ENCODE results near the gene ITIH3. TPM values are rescaled to one million over a fixed set of nuclear protein-coding genes. Genes with fewer than 3 reads are reported as not detected.

The ITIH3 gene
- polyA plus RNA-seq, 1 of the 3 experiments (the other 2 are of a cell fraction), result 4.3 TPM

DNA sequence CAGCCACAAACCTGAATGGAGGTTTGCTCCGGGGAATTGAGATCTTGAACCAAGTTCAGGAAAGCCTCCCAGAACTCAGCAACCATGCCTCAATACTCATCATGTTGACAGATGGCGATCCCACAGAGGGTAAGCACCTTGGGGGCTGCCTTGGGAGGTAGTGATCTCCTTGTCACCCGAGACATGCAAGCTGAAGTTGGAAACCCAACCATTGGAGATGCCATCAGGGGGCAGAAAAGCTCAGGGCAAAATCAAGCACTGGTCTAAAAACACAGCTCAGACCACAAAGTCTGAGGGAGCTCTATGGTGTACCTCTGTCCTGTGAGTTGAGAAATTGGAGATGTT is 11.4 kb upstream of the ITIH3 start:
- TF ChIP-seq SMC3 (IDR thresholded peaks at IDR 0.05; ENCODE audit: low read depth, low read length) (no peak), ELF1 (IDR thresholded peaks at IDR 0.05) (no peak), TAF1 (IDR thresholded peaks at IDR 0.05; ENCODE audit: borderline replicate concordance, low read depth, low read length) (no peak), GATA2 (CRISPR knock-in tag; IDR thresholded peaks at IDR 0.05) (no peak), SIN3A (IDR thresholded peaks at IDR 0.05; ENCODE audit: borderline replicate concordance, low read depth, low read length) (no peak), FOXJ3 (CRISPR knock-in tag; IDR thresholded peaks at IDR 0.05) (no peak)
- TF ChIP-seq, protein P1, sequence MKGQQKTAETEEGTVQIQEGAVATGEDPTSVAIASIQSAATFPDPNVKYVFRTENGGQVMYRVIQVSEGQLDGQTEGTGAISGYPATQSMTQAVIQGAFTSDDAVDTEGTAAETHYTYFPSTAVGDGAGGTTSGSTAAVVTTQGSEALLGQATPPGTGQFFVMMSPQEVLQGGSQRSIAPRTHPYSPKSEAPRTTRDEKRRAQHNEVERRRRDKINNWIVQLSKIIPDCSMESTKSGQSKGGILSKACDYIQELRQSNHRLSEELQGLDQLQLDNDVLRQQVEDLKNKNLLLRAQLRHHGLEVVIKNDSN (IDR thresholded peaks at IDR 0.05; ENCODE audit: borderline replicate concordance, low read depth), result no peak
- Histone ChIP-seq H2AFZ (ENCODE audit: low read depth) (no peak overlapping the region), H3K4me2 (no peak overlapping the region), H3K9me2 (no peaks in the 10 kb centered on the region), H3K4me3 (ENCODE audit: low read depth in 2 of 2, low read length in 1 of 2) (no peak overlapping the region), H3F3A (replicated peaks; ENCODE audit: insufficient read depth) (no peaks in the 10 kb centered on the region), H3K9me3 (no peaks in the 10 kb centered on the region), H3K79me2 (ENCODE audit: insufficient read depth) (no peaks in the 10 kb centered on the region), H3K4me1 (ENCODE audit: control insufficient read depth in 1 of 2, insufficient read depth in 2 of 2, low read depth in 1 of 2, low read length in 1 of 2) (no peaks in the 10 kb centered on the region; a peak in 1 of 4 replicates), H4K20me1 (ENCODE audit: insufficient read depth) (no peaks in the 10 kb centered on the region), H3K36me3 (replicated peaks in 1 of 2; ENCODE audit: control insufficient read depth in 1 of 2, insufficient read depth in 2 of 2, low read length in 1 of 2) (no peaks in the 10 kb centered on the region), H3K9ac (no peak overlapping the region), H3K27ac (ENCODE audit: low read depth in 2 of 2, low read length in 1 of 2) (no peak overlapping the region), H3K27me3 (ENCODE audit: insufficient read depth) (peaks cover 13% of the 10 kb centered on the region; the same call in 1 of the 2 replicates)
- POLR2A ChIA-PET, result no interaction called here
- DNase-seq, result no peak
- 64% methylated on average over 1 of the region's 3 CpGs for WGBS (ENCODE audit: low lambda C conversion rate)
- CTCF ChIA-PET, result no interaction called here

DNA sequence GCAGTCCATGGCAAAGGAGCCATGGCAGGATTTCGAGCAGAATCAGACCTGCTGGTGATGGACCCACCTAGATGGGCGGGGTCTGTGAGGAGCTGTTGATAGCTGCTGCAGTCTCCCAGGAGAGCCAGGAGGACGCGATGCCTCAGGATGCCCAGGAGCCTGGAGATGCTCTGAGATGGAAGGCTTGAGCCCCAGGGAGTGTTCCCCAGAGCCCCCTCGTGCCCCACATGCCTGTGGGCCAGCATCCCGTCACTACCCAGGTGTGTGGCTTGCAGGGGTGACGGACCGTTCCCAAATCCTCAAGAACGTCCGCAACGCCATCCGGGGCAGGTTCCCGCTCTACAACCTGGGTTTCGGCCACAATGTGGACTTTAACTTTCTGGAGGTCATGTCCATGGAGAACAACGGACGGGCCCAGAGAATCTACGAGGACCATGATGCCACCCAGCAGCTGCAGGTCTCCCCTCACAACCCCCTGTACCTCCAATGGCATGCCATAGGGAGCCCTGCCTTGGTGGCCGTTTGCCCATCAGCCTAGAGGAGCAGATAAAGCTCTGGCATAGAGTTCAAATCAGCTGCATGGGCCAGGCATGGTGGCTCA is 10.5 kb upstream of the ITIH3 start:
- CTCF ChIA-PET, result no interaction called here
- H3K36me3 ChIP-seq (replicated peaks in 1 of 2; ENCODE audit: control insufficient read depth in 1 of 2, insufficient read depth in 2 of 2, low read length in 1 of 2), result no peaks in the 10 kb centered on the region
- peaks cover 13% of the 10 kb centered on the region; the same call in 1 of the 2 replicates for H3K27me3 ChIP-seq (ENCODE audit: insufficient read depth)
- no peaks in the 10 kb centered on the region for H3K79me2 ChIP-seq (ENCODE audit: insufficient read depth)
- no peaks in the 10 kb centered on the region for H3F3A ChIP-seq (replicated peaks; ENCODE audit: insufficient read depth)
- H3K27ac ChIP-seq (ENCODE audit: low read depth in 2 of 2, low read length in 1 of 2), result no peak overlapping the region
- H2AFZ ChIP-seq (ENCODE audit: low read depth), result no peak overlapping the region
- POLR2A ChIA-PET, result no interaction called here
- H3K4me1 ChIP-seq (ENCODE audit: control insufficient read depth in 1 of 2, insufficient read depth in 2 of 2, low read depth in 1 of 2, low read length in 1 of 2), result no peaks in the 10 kb centered on the region
- DNase-seq, result no peak
- no peak overlapping the region for H3K4me3 ChIP-seq (ENCODE audit: low read depth in 2 of 2, low read length in 1 of 2)
- H3K4me2 ChIP-seq, result no peak overlapping the region
- no peaks in the 10 kb centered on the region for H4K20me1 ChIP-seq (ENCODE audit: insufficient read depth)
- no peak overlapping the region for H3K9ac ChIP-seq
- 62% methylated on average over 15 of the region's 18 CpGs for WGBS (ENCODE audit: low lambda C conversion rate)
- no peaks in the 10 kb centered on the region for H3K9me2 ChIP-seq
- H3K9me3 ChIP-seq, result no peaks in the 10 kb centered on the region
- no peak for TF ChIP-seq RCOR1 (IDR thresholded peaks at IDR 0.05; ENCODE audit: low read length)
- TF ChIP-seq, protein P2, sequence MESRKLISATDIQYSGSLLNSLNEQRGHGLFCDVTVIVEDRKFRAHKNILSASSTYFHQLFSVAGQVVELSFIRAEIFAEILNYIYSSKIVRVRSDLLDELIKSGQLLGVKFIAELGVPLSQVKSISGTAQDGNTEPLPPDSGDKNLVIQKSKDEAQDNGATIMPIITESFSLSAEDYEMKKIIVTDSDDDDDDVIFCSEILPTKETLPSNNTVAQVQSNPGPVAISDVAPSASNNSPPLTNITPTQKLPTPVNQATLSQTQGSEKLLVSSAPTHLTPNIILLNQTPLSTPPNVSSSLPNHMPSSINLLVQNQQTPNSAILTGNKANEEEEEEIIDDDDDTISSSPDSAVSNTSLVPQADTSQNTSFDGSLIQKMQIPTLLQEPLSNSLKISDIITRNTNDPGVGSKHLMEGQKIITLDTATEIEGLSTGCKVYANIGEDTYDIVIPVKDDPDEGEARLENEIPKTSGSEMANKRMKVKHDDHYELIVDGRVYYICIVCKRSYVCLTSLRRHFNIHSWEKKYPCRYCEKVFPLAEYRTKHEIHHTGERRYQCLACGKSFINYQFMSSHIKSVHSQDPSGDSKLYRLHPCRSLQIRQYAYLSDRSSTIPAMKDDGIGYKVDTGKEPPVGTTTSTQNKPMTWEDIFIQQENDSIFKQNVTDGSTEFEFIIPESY (IDR thresholded peaks at IDR 0.05; ENCODE audit: borderline replicate concordance, low read depth), result no peak
- TF ChIP-seq, protein P3, sequence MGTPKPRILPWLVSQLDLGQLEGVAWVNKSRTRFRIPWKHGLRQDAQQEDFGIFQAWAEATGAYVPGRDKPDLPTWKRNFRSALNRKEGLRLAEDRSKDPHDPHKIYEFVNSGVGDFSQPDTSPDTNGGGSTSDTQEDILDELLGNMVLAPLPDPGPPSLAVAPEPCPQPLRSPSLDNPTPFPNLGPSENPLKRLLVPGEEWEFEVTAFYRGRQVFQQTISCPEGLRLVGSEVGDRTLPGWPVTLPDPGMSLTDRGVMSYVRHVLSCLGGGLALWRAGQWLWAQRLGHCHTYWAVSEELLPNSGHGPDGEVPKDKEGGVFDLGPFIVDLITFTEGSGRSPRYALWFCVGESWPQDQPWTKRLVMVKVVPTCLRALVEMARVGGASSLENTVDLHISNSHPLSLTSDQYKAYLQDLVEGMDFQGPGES (IDR thresholded peaks at IDR 0.05; ENCODE audit: low read depth, low read length), result no peak
- TF ChIP-seq MXI1 (IDR thresholded peaks at IDR 0.05; ENCODE audit: low read depth, low read length), result no peak
- no peak for TF ChIP-seq RAD21 (IDR thresholded peaks at IDR 0.05; ENCODE audit: low read length)
- TF ChIP-seq EZH2phosphoT487 (IDR thresholded peaks at IDR 0.05; ENCODE audit: borderline replicate concordance, low read depth), result no peak
- TF ChIP-seq, protein P4, sequence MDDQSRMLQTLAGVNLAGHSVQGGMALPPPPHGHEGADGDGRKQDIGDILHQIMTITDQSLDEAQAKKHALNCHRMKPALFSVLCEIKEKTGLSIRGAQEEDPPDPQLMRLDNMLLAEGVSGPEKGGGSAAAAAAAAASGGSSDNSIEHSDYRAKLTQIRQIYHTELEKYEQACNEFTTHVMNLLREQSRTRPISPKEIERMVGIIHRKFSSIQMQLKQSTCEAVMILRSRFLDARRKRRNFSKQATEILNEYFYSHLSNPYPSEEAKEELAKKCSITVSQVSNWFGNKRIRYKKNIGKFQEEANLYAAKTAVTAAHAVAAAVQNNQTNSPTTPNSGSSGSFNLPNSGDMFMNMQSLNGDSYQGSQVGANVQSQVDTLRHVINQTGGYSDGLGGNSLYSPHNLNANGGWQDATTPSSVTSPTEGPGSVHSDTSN (IDR thresholded peaks at IDR 0.05), result no peak
- TF ChIP-seq, protein P5, sequence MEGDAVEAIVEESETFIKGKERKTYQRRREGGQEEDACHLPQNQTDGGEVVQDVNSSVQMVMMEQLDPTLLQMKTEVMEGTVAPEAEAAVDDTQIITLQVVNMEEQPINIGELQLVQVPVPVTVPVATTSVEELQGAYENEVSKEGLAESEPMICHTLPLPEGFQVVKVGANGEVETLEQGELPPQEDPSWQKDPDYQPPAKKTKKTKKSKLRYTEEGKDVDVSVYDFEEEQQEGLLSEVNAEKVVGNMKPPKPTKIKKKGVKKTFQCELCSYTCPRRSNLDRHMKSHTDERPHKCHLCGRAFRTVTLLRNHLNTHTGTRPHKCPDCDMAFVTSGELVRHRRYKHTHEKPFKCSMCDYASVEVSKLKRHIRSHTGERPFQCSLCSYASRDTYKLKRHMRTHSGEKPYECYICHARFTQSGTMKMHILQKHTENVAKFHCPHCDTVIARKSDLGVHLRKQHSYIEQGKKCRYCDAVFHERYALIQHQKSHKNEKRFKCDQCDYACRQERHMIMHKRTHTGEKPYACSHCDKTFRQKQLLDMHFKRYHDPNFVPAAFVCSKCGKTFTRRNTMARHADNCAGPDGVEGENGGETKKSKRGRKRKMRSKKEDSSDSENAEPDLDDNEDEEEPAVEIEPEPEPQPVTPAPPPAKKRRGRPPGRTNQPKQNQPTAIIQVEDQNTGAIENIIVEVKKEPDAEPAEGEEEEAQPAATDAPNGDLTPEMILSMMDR (IDR thresholded peaks at IDR 0.05), result no peak
- TF ChIP-seq EP300 (IDR thresholded peaks at IDR 0.05; ENCODE audit: borderline replicate concordance in 1 of 2, low read depth in 1 of 2, low read length in 1 of 2), result no peak
- no peak for TF ChIP-seq ELF1 (IDR thresholded peaks at IDR 0.05)
